Skin epidermis (tissue), 12 donors: ENCODE results near the gene RAB31.
A peak's percentile ranks its signal among the peaks of the same experiment; 100 is the strongest.

Source experiments
- H3K27ac ChIP-seq, 21 experiments: fragments of 200-600 bp; sonication (generic) in 11 of 21; one replicate each; pipeline ENCODE4 v1.5.0; 2020; ENCODE audit warnings: mild to moderate bottlenecking in 3 of 21, inconsistent platforms in 2 of 21, moderate library complexity in 2 of 21
- H3K4me3 ChIP-seq, 7 experiments: fragments of 200-600 bp; sonication (generic) in 2 of 7; one replicate each; pipeline ENCODE4 v1.5.0; 2020; ENCODE audit warnings: inconsistent platforms in 2 of 7, mild to moderate bottlenecking in 2 of 7, moderate library complexity in 1 of 7

RAB31 gene

GRCh38 chr18:9824952-9825371, 116.9 kb downstream of the RAB31 start:
- H3K4me3 ChIP-seq = no peak overlapping the region
- H3K27ac ChIP-seq = peak overlapping the region in 19 of 21 experiments; percentile 5 to 82 (median 58)

- Histone ChIP-seq H3K27ac (peak overlapping the region in 15 of 21 experiments; percentile 5 to 84 (median 66)), H3K4me3 (no peak overlapping the region)
These were observed 117.5 kb downstream of the RAB31 start for GRCh38 chr18:9825571-9826073.

- Histone ChIP-seq H3K27ac (peak overlapping the region in 16 of 21 experiments; percentile 0 to 84 (median 67)), H3K4me3 (no peak overlapping the region)
These were observed 118.6 kb downstream of the RAB31 start for GRCh38 chr18:9826685-9827084.

- no peak overlapping the region for H3K4me3 ChIP-seq
- H3K27ac ChIP-seq = peak overlapping the region in 20 of 21 experiments; percentile 23 to 84 (median 62)
These were observed 119.2 kb downstream of the RAB31 start for GRCh38 chr18:9827211-9827792.

GRCh38 chr18:9827793-9828505, 119.8 kb downstream of the RAB31 start:
- peak overlapping the region in 20 of 21 experiments; percentile 23 to 84 (median 62) for H3K27ac ChIP-seq

GRCh38 chr18:9828506-9829396, 120.7 kb downstream of the RAB31 start:
- peak overlapping the region in 14 of 21 experiments; percentile 16 to 84 (median 66) for H3K27ac ChIP-seq
- no peak overlapping the region for H3K4me3 ChIP-seq

More at GRCh38 chr18:9827793-9828505, 119.8 kb downstream of the RAB31 start:
- no peak overlapping the region for H3K4me3 ChIP-seq

GRCh38 chr18:9829397-9829712, 121.3 kb downstream of the RAB31 start:
- H3K27ac ChIP-seq = peak overlapping the region in 3 of 21 experiments; percentile 26 to 84 (median 68)

GRCh38 chr18:9831036-9831722, 123.1 kb downstream of the RAB31 start:
- no peak overlapping the region for H3K4me3 ChIP-seq
- no peak overlapping the region for H3K27ac ChIP-seq

More at GRCh38 chr18:9829397-9829712, 121.3 kb downstream of the RAB31 start:
- no peak overlapping the region for H3K4me3 ChIP-seq

- H3K4me3 ChIP-seq = no peak overlapping the region
- H3K27ac ChIP-seq = no peak overlapping the region
These were observed 123.7 kb downstream of the RAB31 start for GRCh38 chr18:9831723-9832199.

- H3K27ac ChIP-seq = no peak overlapping the region
- no peak overlapping the region for H3K4me3 ChIP-seq
These were observed 124.8 kb downstream of the RAB31 start for GRCh38 chr18:9832871-9833270.

GRCh38 chr18:9834551-9834950, 126.5 kb downstream of the RAB31 start:
- peak overlapping the region in 4 of 21 experiments; percentile 36 to 66 (median 51) for H3K27ac ChIP-seq

GRCh38 chr18:9835113-9835755, 127.1 kb downstream of the RAB31 start:
- H3K4me3 ChIP-seq = no peak overlapping the region
- peak overlapping the region in 8 of 21 experiments; percentile 20 to 66 (median 51) for H3K27ac ChIP-seq

More at GRCh38 chr18:9834551-9834950, 126.5 kb downstream of the RAB31 start:
- no peak overlapping the region for H3K4me3 ChIP-seq

GRCh38 chr18:9835825-9836224, 127.7 kb downstream of the RAB31 start:
- H3K27ac ChIP-seq = peak overlapping the region in 9 of 21 experiments; percentile 11 to 66 (median 52)

GRCh38 chr18:9838144-9838877, 130.2 kb downstream of the RAB31 start:
- Histone ChIP-seq H3K27ac (peak overlapping the region in 13 of 21 experiments; percentile 1 to 76 (median 52)), H3K4me3 (no peak overlapping the region)

More at GRCh38 chr18:9835825-9836224, 127.7 kb downstream of the RAB31 start:
- no peak overlapping the region for H3K4me3 ChIP-seq

GRCh38 chr18:9839211-9839610, 131.1 kb downstream of the RAB31 start:
- H3K27ac ChIP-seq = peak overlapping the region in 11 of 21 experiments; percentile 1 to 76 (median 37)

GRCh38 chr18:9839853-9840252, 131.8 kb downstream of the RAB31 start:
- no peak overlapping the region for H3K4me3 ChIP-seq
- H3K27ac ChIP-seq = no peak overlapping the region

More at GRCh38 chr18:9839211-9839610, 131.1 kb downstream of the RAB31 start:
- H3K4me3 ChIP-seq = no peak overlapping the region

- no peak overlapping the region for H3K27ac ChIP-seq
- no peak overlapping the region for H3K4me3 ChIP-seq
These were observed 133.7 kb downstream of the RAB31 start for GRCh38 chr18:9841752-9842151.

GRCh38 chr18:9842448-9842847, 134.3 kb downstream of the RAB31 start:
- no peak overlapping the region for H3K4me3 ChIP-seq
- no peak overlapping the region for H3K27ac ChIP-seq
